Sigmoid colon (tissue), 4 donors: Measurements from ENCODE around the gene ESR2.

Experiments
- CTCF ChIP-seq, 4 experiments: fragments of 450-650 bp in 3 of 4; fragments of 200-600 bp in 1 of 4; IDR thresholded peaks; one replicate each; pipeline ENCODE4 v1.5.1; 2016 to 2019; ENCODE audit warnings: antibody characterized with exemption in 4 of 4, mild to moderate bottlenecking in 3 of 4, moderate library complexity in 2 of 4
- EP300 ChIP-seq, 4 donors: sonication (generic); formaldehyde crosslinking; IDR thresholded peaks; one replicate each; pipeline ENCODE4 v1.6.1; 2017; ENCODE audit warnings: antibody characterized with exemption in 4 of 4
- POLR2AphosphoS5 ChIP-seq, 4 donors: sonication (generic); formaldehyde crosslinking; IDR thresholded peaks; one replicate each; pipeline ENCODE4 v1.6.1; 2017; ENCODE audit warnings: antibody characterized with exemption in 4 of 4

GRCh38 chr14:64260418-64260817, 33.8 kb downstream of the ESR2 start:
- TF ChIP-seq CTCF (IDR thresholded peaks at IDR 0.05) = no peak
- TF ChIP-seq EP300 (IDR thresholded peaks at IDR 0.05) = no peak
- no peak for TF ChIP-seq POLR2AphosphoS5 (IDR thresholded peaks at IDR 0.05)
